RPMI8226 (cell line): Measurements from ENCODE around the gene SASH1.

Experiments used
- DNase-seq: peaks from one replicate; pipeline ENCODE4 v3.0.0-alpha.2; 2015

Gene SASH1

DNA sequence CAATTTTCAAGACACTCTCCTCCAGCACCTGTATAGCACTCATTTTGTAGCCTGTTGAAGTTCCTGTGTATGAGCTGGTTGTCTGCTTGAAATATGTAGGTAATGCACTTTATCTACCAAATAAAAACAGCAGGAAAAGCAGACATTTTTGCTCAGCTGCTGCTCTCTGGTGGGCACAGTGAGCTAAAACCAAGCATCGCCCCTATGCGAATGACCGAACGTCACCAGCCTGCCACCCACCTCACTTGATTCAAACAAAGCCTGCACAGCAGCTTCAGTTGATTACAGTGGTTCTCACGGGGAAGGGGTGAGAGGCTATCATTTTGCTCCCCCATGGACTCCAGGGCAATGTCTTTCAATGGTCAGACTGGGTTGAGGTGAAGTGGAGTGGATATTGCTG is 185.7 kb downstream of the SASH1 start:
- DNase-seq = no peak

DNA sequence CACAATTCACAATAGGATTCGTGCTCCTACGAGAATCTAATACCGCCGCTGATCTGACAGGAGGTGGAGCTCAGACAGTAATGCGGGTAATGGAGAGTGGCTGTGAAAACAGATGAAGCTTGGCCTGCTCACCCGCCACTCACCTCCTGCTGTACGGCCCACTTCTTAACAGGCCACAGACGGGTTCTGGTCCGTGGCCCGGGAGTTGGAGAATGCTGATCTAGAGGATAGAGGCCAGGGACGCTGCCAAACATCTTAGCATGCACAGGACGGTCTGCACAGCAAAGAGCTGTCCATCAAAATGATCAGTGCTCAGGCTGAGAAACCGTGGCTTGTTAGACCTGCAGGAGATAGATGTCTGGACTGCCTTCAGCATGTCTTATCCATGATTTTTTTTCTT is 186.4 kb downstream of the SASH1 start:
- DNase-seq = no peak

DNA sequence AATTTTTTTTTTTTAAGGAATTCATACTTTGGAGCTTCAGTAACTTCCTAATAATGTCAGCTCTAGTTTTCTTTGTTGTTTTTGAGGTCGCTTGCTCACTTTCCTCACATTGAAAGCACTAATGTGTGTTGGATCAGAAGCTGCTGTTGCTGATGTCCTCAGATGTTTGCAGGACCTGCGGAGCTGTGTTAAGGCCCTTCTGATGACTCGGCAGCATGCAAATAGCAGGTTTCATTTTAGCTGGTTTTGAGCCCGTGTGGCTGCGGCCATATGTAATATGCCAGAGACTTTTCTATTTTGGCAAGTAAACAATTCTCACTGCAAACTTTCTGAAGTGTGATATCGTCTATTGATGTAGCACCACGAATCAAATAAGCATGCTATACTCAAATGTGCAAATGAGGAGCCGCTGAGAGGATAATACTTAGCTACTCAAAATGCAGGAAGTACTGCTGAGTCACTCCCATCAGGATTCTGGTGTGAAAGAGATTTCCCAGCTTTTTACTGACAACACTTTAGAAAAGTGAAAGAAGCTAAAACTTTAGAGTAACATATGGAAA is 187.8 kb downstream of the SASH1 start:
- DNase-seq = peak; percentile 61

DNA sequence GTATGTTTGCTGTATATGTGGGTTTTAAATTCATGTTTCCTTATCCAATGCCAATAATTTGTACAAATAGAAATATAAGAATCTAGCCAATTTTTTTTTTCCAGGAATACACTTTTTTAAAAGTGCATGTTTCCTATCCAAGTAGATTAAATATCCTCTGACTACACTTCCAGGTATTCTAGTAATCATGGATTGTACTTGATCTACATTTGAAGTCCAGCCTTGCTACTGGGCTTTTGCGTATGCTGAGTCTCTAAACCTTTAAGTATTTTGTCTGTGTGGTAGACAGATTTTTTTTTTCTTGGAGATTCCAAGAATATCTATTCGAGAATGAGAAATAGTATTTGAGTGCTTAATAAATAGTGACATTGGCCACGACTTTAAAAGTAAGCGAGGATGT is 188.3 kb downstream of the SASH1 start:
- no peak for DNase-seq

DNA sequence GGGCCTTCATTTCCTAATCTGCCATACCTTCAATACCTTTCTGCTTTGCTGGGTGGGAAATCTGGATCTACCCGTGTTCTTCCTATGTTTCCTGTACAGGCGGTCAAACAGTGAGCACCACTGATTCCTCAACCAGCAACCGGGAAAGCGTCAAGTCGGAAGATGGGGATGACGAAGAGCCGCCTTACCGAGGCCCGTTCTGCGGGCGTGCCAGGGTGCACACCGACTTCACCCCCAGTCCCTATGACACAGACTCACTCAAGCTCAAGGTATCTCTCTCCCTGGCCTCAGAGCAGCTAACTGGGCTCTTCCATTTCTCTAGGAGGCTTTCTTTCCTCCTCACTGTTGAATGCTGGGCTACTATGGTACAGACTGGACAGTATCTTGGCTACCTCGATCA is 190.1 kb downstream of the SASH1 start:
- DNase-seq = no peak

DNA sequence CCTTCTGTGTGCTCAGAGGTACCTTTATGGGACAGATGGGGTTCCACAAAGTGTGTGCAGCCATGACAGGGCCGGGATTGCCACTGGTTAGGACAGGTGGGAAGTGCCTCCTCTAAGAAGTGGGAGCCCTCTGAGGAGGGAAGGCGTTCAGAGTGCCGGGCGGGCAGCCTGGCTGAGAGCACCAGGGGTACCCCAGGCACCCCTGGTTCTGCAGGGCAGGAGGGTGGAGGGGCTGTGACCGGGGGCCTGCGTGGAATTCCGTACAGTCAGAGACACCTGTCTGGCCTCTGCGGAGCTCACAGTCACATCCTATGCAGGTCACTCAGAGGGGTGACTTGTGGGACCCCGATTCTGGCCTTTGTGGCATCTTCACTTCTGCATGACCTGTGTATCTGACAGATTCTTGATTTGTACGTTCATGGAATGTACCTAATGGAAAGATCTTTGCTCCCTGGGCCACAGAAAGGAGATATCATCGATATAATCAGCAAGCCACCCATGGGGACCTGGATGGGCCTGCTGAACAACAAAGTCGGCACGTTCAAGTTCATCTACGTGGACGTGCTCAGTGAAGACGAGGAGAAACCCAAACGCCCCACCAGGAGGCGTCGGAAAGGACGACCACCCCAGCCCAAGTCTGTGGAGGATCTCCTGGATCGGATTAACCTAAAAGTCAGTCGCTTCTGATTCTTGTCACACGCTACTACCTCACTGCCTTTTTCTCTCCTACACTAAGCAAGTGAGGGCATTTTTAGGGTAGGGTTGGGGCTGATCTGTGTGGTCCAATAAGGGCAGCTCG is 190.9 kb downstream of the SASH1 start:
- DNase-seq = no peak

DNA sequence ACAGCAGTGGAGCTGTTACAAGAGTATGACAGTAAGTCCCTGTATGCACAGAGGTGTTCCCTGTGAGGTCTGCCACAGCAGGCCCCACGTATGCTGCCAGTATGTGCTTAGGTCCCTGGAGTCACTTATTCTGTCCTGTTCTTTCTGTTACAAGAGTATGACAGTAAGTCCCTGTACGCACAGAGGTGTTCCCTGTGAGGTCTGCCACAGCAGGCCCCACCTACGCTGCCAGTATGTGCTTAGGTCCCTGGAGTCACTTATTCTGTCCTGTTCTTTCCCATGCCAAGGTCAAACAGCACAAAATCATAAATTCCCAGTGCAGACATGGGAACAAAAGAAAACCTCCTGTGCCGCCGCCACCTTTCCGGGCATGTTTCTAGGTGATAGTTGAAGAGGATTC is 192.2 kb downstream of the SASH1 start:
- no peak for DNase-seq

DNA sequence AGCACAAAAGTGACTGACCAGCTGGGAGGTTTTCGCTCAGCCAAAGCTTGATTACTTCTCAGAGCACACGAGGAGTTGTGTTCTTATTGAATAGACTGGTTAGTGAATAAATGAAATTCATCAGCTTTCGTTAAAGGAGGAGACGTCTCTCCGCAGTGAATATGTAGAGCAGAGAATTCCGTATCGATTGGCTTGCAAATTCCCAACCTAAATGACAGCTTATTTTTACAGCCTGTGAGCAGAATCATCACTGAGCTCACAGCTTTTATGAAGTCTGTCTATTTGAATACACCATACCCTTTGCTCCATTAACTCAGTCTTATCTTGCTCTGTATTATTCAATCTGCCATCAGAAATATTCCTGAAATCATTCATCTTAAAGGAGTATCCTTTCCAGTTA is 192.7 kb downstream of the SASH1 start:
- no peak for DNase-seq

DNA sequence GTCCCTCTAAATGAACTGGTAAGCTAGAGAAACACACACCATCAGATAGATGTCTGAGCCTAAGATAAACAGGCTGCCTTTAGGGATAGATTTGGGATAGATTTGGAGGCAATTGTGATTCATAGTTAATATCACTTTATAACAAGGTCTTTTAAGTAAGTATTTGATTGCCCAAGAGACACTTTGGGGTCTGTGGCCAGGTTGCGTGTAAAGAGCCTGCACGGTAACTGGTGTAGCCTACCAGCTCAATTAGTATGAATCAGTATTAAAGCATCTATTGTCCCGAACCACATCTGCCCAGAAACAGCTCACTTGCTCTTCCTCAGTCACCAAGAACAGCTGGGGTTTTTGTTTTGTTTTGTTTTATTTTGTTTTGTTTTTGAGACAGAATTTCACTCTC is 193.3 kb downstream of the SASH1 start:
- no peak for DNase-seq

DNA sequence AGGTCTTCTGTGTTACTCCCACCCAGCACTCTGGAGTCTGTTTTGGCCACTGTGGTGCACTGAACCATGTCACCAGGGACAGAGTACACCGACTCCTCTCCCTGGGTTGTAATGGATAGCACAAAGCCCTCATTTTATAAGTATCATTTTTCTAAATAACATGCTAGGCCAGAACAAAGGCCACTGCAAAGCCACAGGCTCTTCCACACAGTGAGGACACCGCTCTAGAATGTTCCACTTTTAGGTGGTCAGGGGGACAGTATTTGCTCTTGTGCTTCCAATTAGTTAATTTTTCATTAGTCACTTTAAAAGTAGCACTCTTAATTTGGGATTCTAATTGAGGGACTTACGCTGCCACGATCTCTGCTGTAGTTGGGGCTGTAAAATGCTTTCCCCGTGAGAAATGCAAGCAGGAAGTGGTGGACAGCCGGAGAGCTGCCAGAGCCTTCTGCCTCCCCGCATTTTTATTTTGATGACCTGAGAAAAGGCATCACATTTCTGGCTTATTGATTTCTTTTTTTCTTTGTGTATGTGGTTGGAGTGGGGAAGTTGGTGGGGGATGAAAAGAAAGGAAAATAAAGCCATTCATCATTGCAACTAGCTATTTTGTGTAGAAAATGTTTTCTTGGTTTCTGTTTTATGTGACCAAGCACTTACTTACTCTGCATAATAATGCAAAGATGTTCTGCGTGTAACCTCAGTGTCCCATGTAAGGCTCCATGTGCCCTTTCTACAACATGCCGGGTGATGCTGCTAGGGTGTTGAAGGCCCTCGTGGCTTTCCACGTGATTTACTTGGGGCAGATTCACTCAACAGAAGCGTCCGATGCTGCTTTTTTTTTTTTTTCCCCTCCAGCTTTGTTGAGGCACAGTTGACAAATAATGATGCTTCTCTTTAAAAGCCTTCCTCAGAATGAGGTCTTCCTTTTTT is 195.9 kb downstream of the SASH1 start:
- DNase-seq = no peak

DNA sequence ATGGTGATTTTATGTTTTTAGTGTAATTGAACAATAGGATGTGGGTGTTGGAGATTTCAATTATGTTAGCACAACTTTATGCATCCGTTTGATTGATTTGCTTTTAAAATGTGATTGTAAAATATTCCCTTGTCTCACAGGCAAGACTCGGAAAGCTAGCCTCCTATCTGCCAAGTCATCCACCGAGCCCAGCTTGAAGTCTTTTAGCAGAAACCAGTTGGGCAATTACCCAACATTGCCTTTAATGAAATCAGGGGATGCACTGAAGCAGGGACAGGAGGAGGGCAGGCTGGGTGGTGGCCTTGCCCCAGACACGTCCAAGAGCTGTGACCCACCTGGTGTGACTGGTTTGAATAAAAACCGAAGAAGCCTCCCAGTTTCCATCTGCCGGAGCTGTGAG is 200.9 kb downstream of the SASH1 start:
- no peak for DNase-seq

DNA sequence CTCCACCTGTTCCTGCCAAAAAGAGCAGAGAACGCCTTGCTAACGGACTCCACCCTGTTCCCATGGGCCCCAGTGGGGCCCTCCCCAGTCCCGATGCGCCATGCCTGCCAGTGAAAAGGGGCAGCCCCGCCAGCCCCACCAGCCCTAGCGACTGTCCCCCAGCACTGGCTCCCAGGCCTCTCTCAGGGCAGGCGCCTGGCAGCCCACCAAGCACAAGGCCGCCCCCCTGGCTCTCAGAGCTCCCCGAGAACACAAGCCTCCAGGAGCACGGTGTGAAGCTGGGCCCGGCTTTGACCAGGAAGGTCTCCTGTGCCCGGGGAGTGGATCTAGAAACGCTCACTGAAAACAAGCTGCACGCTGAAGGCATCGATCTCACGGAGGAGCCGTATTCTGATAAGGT is 201.8 kb downstream of the SASH1 start:
- DNase-seq = no peak

DNA sequence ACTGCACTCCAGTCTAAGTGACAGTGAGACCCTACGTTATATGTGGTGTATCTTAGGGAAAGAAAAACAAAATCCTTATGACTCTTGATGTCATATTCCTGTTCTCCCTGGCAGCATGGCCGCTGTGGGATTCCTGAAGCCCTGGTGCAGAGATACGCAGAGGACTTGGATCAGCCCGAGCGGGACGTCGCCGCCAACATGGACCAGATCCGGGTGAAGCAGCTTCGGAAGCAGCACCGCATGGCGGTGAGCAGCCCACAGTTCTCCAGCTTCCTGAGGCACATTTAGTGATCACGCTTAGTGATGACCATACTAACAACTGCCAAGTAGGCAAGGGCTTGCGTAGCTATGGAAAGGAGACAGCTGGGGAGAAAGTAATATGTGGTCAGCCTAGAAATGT is 203.3 kb downstream of the SASH1 start:
- DNase-seq = no peak

DNA sequence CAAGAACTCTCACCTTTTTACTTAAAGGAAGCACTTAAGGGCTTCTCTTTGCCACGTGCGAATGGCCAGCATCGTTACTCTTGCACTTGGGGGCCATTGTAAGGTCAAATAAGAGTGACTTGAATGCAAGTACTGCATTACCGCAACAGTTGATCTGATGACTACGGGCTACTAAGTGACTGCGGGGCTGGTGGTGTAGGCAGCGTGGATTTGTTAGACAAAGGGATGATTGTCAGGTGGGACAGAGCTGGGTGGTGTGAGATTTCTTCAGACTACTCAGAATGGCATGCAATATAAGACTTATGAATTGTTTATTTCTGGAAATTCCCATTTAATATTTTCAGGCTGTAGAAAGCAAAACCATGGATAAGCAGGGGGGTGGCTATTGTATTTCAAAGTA is 204.5 kb downstream of the SASH1 start:
- DNase-seq = no peak

DNA sequence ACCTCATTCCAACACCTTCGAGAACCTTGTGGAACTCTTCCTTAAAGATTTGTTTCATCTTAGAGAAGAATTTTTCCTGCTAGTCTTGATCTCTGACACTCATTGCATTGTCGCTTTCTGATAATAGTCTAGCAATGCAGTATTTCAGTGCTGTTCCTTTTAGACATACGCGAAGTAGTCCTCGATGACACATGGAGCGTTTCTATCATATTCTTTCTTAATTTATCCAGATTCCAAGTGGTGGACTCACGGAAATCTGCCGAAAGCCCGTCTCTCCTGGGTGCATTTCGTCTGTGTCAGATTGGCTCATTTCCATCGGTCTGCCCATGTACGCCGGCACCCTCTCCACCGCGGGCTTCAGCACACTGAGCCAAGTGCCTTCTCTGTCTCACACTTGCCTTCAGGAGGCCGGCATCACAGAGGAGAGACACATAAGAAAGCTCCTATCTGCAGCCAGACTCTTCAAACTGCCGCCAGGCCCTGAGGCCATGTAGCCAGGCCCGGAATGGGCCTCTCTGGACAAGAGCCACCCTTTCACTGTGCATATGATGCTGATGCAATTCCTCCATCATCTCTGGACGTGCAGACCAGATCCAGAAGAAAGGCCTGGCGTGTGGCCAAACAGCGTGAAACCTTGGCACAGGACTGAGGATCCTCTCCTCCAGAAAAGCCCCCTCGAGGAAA is 205.6 kb downstream of the SASH1 start:
- DNase-seq = no peak

DNA sequence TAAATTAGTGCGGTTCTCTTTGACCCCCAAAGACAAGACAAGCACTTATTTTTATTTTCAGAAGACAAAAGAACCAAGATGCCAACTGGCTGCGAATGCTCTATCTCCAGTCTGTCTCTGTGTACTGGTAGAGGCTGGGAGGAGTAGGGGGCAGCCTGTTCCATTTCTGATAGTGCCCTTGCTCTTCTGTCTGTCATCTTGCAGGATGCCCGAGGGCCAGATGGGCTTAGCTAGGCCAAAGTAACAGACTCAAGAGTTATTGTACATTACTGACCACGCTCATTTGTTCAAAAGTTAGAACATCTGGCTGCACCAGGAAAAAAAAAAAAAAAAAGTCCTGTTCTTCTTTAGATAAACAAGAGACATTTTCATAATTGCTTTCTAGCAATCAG is 206.1 kb downstream of the SASH1 start:
- DNase-seq = no peak

DNA sequence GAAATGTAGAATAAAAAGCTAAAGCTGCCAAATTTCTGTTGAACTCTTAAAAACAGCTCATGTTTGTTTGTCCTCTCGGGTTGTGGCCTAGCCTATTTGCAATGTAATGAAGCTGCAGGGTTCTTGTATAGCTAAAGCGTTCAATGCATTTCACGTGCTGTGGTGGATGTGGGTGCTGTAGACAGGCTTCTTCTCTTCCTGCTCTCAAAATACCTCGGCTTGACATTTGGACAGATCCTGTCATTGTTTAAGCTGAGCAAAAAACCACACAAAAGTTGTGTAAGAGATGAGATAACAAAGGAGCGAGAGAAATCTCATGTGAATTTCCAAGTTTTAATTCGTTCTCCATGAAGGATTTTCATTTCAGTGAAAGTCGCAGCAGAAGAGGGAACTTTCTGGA is 207.9 kb downstream of the SASH1 start:
- DNase-seq = no peak

DNA sequence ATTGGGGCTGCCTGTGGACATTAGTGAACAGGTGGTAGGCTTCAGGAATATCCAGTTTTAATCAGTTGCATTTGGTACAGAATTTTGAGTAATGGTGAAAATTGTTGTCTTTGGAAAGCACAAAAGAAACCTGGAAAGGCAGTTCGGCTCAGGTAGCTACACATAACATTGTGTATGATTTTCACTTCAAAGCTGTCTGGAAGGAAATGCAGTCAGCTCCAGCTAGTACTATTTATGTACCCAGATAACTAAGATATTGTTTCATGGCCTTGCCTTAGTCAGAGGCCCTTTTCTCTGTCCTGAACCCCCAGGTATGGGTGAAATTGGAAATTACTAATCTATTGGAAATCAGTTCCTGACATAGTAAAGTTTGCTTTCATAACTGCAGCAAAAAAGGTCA is 208.6 kb downstream of the SASH1 start:
- DNase-seq = no peak

DNA sequence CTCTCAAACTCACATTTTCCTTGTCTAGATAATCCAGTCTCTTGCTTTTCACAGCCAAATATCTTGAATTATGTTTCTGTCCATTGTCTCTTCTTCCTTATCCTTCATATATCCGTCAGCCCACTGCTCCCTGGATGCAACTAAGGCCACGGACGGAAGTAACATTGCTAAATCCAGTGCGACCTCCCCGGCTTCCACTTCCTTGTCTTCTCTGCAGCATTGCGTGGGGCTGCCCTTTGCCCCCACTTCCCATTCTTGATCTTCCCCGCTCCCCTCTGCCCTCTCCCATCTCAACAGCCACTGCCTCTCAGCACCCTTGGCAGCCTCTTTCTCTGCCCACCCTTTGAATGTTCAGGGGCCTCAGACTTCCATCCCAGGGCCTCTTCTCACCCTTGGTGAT is 213.8 kb downstream of the SASH1 start:
- no peak for DNase-seq

DNA sequence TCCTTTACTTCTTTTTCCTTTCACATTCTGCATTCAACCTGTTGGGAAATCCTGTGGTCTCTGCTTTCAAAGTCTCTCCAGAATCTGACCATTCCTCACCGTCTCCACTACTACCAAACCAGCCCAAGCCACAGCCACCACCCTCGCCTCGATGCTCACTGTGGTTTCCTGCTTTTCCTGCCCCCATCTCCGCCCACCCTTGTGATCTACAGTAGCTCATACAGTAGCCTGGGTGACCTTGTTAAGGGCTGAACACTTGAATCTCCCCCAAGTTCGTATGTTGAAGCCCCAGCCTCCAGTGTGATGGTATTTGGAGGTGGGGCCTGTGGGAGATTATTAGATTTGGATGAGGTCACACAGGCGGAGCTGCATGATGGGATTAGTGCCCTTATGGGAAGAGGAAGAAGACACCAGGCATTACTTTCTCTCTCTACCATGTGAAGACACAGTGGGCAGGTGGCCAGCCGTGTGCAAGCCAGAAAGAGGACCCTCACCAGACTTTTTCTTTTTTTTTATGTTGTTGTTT is 215.2 kb downstream of the SASH1 start:
- no peak for DNase-seq

DNA sequence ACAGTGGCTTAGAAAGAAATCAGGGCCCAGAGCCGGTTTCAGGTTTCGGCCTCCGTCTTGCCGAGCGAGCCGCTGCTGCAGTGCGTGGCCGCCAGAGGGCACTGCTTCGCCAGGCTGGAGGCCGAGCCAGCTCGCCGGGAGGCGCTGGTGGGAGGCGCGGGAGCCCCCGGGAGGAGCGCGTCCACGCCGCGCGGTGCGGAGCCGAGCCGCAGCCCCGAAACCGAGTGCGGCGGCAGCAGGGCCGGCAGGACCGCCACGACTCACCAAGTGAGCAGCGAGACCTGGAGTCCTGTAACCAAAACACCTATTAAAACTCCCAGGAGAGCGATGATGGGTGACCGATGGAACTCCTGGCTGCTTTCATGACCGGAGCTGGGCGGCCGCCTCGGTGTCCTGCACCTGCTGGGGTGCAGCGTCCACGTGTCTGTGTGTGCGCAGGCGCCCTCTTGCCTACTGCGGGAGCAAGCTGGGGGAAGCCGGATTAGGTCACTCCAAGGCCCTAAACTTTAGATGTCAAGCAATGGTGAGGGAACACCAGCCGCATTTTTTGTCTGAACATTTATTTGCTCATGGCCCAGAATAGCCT is 217.3 kb downstream of the SASH1 start:
- DNase-seq = peak; percentile 63

DNA sequence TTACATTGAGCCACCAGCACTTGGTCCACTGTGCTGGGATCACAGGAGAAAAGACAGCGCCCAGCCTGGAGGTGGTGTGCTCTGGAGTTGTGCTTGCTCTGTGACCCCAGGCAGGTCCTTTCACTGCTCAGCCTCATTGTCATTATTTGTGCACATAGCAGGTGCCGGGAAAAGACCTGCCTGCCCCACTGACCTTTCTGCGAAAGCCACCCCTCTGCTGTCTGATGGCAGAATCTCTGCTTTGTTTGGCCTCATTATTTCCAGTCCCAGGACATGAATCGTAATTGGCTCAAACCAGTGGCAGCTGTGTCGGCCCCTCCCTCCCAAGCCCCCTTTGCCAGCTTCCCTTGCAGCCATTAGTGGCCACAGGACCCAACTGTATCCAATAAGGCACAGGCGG is 219.0 kb downstream of the SASH1 start:
- no peak for DNase-seq

DNA sequence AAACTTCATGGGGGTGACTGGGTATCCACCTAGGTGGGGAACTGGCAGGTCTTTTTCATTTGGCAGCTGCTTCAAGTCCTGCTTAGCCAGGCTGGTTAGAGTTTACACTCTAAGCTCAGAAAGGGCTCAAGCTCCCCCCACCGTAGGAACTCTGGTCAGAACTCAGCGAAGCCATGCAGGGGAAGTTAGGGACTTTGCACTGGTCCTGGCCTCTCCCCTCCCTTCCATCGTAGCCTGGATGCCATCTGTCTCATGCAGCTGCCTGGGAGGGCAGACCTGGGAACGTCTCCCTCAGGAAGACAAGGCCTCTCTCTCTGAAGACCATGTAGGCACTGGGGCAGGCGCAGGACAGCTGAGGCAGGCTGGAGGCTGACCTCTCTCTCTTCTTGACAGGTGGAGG is 220.4 kb downstream of the SASH1 start:
- DNase-seq = no peak
